Esophagus squamous epithelium (tissue), 4 donors: ENCODE results near the gene WDR36.

Experiments used
- POLR2A ChIP-seq, 4 donors: fragments of 450-650 bp; IDR thresholded peaks; one replicate each; pipeline ENCODE4 v1.6.1; 2017; ENCODE audit warnings: antibody characterized with exemption in 4 of 4, mild to moderate bottlenecking in 4 of 4, moderate library complexity in 3 of 4
- TF ChIP-seq, protein P1 (sequence below), 6 experiments: fragments of 450-650 bp in 4 of 6; fragments of 200-600 bp in 2 of 6; sonication (generic) in 2 of 6; IDR thresholded peaks; one replicate each; pipeline ENCODE4 v1.5.1; 2016 to 2019; ENCODE audit warnings: antibody characterized with exemption in 6 of 6, mild to moderate bottlenecking in 4 of 6, moderate library complexity in 4 of 6

DNA sequence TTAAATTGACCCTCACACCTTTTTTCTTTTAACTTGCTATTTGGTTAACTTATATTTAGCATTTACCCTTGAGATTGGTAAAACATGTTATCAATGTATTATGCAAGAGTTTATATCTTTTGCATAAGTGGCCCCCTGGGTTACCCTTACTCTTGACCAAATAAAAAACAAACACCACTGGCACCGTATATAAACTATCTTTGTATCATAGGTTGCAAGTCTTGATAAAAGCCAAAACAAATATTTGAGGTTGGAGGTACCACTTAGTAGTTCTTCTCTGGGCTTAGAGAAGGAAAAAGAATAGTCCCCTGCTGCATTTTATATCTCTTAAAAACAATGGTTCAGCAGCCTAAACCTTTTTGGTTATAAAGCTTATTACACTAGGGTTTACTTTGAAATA lies 61.3 kb downstream of the WDR36 start:
- TF ChIP-seq, protein P1, sequence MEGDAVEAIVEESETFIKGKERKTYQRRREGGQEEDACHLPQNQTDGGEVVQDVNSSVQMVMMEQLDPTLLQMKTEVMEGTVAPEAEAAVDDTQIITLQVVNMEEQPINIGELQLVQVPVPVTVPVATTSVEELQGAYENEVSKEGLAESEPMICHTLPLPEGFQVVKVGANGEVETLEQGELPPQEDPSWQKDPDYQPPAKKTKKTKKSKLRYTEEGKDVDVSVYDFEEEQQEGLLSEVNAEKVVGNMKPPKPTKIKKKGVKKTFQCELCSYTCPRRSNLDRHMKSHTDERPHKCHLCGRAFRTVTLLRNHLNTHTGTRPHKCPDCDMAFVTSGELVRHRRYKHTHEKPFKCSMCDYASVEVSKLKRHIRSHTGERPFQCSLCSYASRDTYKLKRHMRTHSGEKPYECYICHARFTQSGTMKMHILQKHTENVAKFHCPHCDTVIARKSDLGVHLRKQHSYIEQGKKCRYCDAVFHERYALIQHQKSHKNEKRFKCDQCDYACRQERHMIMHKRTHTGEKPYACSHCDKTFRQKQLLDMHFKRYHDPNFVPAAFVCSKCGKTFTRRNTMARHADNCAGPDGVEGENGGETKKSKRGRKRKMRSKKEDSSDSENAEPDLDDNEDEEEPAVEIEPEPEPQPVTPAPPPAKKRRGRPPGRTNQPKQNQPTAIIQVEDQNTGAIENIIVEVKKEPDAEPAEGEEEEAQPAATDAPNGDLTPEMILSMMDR (IDR thresholded peaks at IDR 0.05): no peak
- TF ChIP-seq POLR2A (IDR thresholded peaks at IDR 0.05): no peak
